H1 (cell line): ENCODE results near the gene SIDT1. TPM values are rescaled to one million over a fixed set of nuclear protein-coding genes. Genes with fewer than 3 reads are reported as not detected.

Experiments
- CTCF ChIA-PET: fragments of 300-600 bp; sonication (Branson Sonifier 250); formaldehyde crosslinking; loops from one replicate; lab custom pipeline; 2021; ENCODE audit not compliant: partially characterized antibody; lab: Charles Lee
- POLR2A ChIA-PET: fragments of 300-600 bp; sonication (Branson Sonifier 250); formaldehyde crosslinking; loops from one replicate; lab custom pipeline; 2021; ENCODE audit warnings: inconsistent platforms; ENCODE audit not compliant: partially characterized antibody; lab: Charles Lee
- DNase-seq, 2 experiments: peaks; one replicate each; pipeline versions ENCODE4 v3.0.0 to v3.0.0-alpha.2; 2010 to 2022; ENCODE audit warnings: low spot score in 2 of 2, low read depth in 1 of 2, mixed read lengths in 1 of 2
- FAIRE-seq: peaks from 2 replicates; lab custom pipeline; 2011; peaks lifted over from hg19 to GRCh38; lab: Jason Lieb, UNC
- H2AFZ ChIP-seq: 2 replicates; pipeline ENCODE4 v1.8.1; 2012; ENCODE audit warnings: low read length, inconsistent platforms
- H2AK5ac ChIP-seq: 2 replicates; pipeline ENCODE4 v1.6.1; 2013; ENCODE audit warnings: low read depth, low read length
- H2BK120ac ChIP-seq: replicated peaks from 2 replicates; pipeline ENCODE3; 2013; ENCODE audit warnings: low read depth, low read length, inconsistent platforms
- H2BK12ac ChIP-seq: 2 replicates; pipeline ENCODE4 v1.6.1; 2013; ENCODE audit warnings: low read depth, low read length
- H2BK15ac ChIP-seq: 2 replicates; pipeline ENCODE4 v1.6.1; 2013; ENCODE audit warnings: low read length
- H2BK20ac ChIP-seq: 2 replicates; pipeline ENCODE4 v1.6.1; 2013; ENCODE audit warnings: low read length
- H2BK5ac ChIP-seq: 2 replicates; pipeline ENCODE4 v1.6.1; 2013; ENCODE audit warnings: low read depth, low read length
- H3K14ac ChIP-seq: 2 replicates; pipeline ENCODE4 v1.6.1; 2013; ENCODE audit warnings: inconsistent platforms; ENCODE audit not compliant: insufficient read length
- H3K18ac ChIP-seq: 2 replicates; pipeline ENCODE4 v1.6.1; 2013; ENCODE audit warnings: low read length; ENCODE audit errors: extremely low read depth
- H3K23ac ChIP-seq: 2 replicates; pipeline ENCODE4 v1.6.1; 2013; ENCODE audit warnings: inconsistent platforms; ENCODE audit not compliant: insufficient read length
- H3K23me2 ChIP-seq: 2 replicates; pipeline ENCODE4 v1.6.1; 2013; ENCODE audit warnings: low read depth, low read length
- H3K27ac ChIP-seq: 2 replicates; pipeline ENCODE4 v1.6.1; 2011; ENCODE audit warnings: low read depth, low read length, inconsistent platforms
- H3K27me3 ChIP-seq, 4 experiments: replicated peaks in 1 of 4; 1 replicate in 1 of 4; 2 replicates in 3 of 4; pipeline versions ENCODE4 v1.6.1 to v1.8.1; 2011 to 2013; ENCODE audit warnings: low read length in 3 of 4, mild to moderate bottlenecking in 3 of 4, inconsistent platforms in 2 of 4, mixed read lengths in 2 of 4, moderate library complexity in 1 of 4; ENCODE audit not compliant: control insufficient read depth in 3 of 4, insufficient read depth in 3 of 4; ENCODE audit errors: extremely low read depth in 1 of 4
- H3K36me3 ChIP-seq, 4 experiments: 2 replicates each; pipeline versions ENCODE4 v1.6.1 to v1.8.1; 2011 to 2013; ENCODE audit warnings: mild to moderate bottlenecking in 4 of 4, low read length in 3 of 4, moderate library complexity in 2 of 4, control low read depth in 1 of 4, inconsistent platforms in 1 of 4; ENCODE audit not compliant: insufficient read depth in 4 of 4, control insufficient read depth in 2 of 4
- H3K4ac ChIP-seq: replicated peaks from 2 replicates; pipeline ENCODE3; 2013; ENCODE audit warnings: low read length, low read depth, mixed read lengths, inconsistent platforms; ENCODE audit not compliant: insufficient read length
- H3K4me1 ChIP-seq, 4 experiments: replicated peaks in 1 of 4; 1 replicate in 1 of 4; 2 replicates in 3 of 4; pipeline versions ENCODE4 v1.6.1 to v1.8.1; 2011 to 2013; ENCODE audit warnings: low read length in 3 of 4, inconsistent platforms in 2 of 4, mixed read lengths in 1 of 4; ENCODE audit not compliant: insufficient read depth in 4 of 4, control insufficient read depth in 3 of 4
- H3K4me2 ChIP-seq, 2 experiments: 2 replicates each; pipeline versions ENCODE4 v1.6.1 to v1.8.1; 2011 to 2013; ENCODE audit warnings: low read depth in 2 of 2, low read length in 2 of 2, control low read depth in 1 of 2, inconsistent platforms in 1 of 2, mild to moderate bottlenecking in 1 of 2; ENCODE audit not compliant: insufficient read depth in 1 of 2
- H3K4me3 ChIP-seq, 4 experiments: fragments of 200-600, 300-600 bp in 1 of 4; sonication (generic), shearing (Covaris generic), sonication (Bioruptor Twin) in 1 of 4; 2 replicates each; pipeline versions ENCODE4 v1.5.1 to v1.8.1; 2011 to 2016; ENCODE audit warnings: low read length in 4 of 4, low read depth in 3 of 4, control low read depth in 2 of 4, inconsistent platforms in 2 of 4, mild to moderate bottlenecking in 2 of 4, mixed read lengths in 1 of 4, moderate library complexity in 1 of 4; ENCODE audit not compliant: insufficient read depth in 2 of 4; ENCODE audit errors: extremely low read depth in 1 of 4
- H3K56ac ChIP-seq: replicated peaks from 2 replicates; pipeline ENCODE3; 2013; ENCODE audit warnings: low read depth, mild to moderate bottlenecking, mixed read lengths, low read length, inconsistent platforms; ENCODE audit not compliant: insufficient read length
- H3K79me1 ChIP-seq: 2 replicates; pipeline ENCODE4 v1.6.1; 2013; ENCODE audit warnings: low read depth, low read length, control low read depth
- H3K79me2 ChIP-seq, 2 experiments: 2 replicates each; pipeline versions ENCODE4 v1.6.1 to v1.8.1; 2012 to 2013; ENCODE audit warnings: low read length in 2 of 2, mild to moderate bottlenecking in 2 of 2, inconsistent platforms in 1 of 2; ENCODE audit not compliant: insufficient read depth in 2 of 2, control insufficient read depth in 1 of 2
- H3K9ac ChIP-seq, 4 experiments: replicated peaks in 1 of 4; 1 replicate in 1 of 4; 2 replicates in 3 of 4; pipeline versions ENCODE4 v1.6.1 to v1.8.1; 2011 to 2013; ENCODE audit warnings: low read depth in 3 of 4, low read length in 3 of 4, control low read depth in 2 of 4, mild to moderate bottlenecking in 2 of 4, moderate library complexity in 2 of 4, inconsistent platforms in 1 of 4; ENCODE audit errors: extremely low read depth in 1 of 4
- H3K9me3 ChIP-seq, 2 experiments: 2 replicates each; pipeline versions ENCODE4 v1.6.1 to v1.8.1; 2012 to 2013; ENCODE audit warnings: mild to moderate bottlenecking in 2 of 2, moderate library complexity in 2 of 2, control low read depth in 1 of 2, inconsistent platforms in 1 of 2, low read depth in 1 of 2, low read length in 1 of 2, mixed read lengths in 1 of 2; ENCODE audit not compliant: insufficient read depth in 2 of 2
- H4K20me1 ChIP-seq, 2 experiments: replicated peaks in 1 of 2; 2 replicates each; pipeline versions ENCODE3 to v1.8.1; 2011 to 2013; ENCODE audit warnings: inconsistent platforms in 2 of 2, low read length in 2 of 2, mild to moderate bottlenecking in 1 of 2; ENCODE audit not compliant: insufficient read depth in 2 of 2, control insufficient read depth in 1 of 2
- H4K5ac ChIP-seq: 2 replicates; pipeline ENCODE4 v1.6.1; 2013; ENCODE audit warnings: low read length, low read depth, mixed read lengths, inconsistent platforms; ENCODE audit not compliant: insufficient read length
- H4K8ac ChIP-seq: 2 replicates; pipeline ENCODE4 v1.8.0; 2013; ENCODE audit warnings: mild to moderate bottlenecking, moderate library complexity, low read length, inconsistent platforms; ENCODE audit not compliant: insufficient read depth; ENCODE audit errors: extremely low read depth
- H4K91ac ChIP-seq: replicated peaks from 2 replicates; pipeline ENCODE3; 2013; ENCODE audit warnings: low read length, mixed read lengths, inconsistent platforms; ENCODE audit not compliant: insufficient read length
- CBX5 ChIP-seq: fragments of 300-800, 300-1000 bp; sonication (generic); IDR thresholded peaks from 2 replicates; pipeline ENCODE4 v1.7.1; 2016; ENCODE audit warnings: antibody characterized with exemption, low read length, low read depth
- GTF2F1 ChIP-seq: IDR thresholded peaks from 2 replicates; pipeline ENCODE4 v1.6.1; 2012; ENCODE audit warnings: low read depth, low read length, improper control_type of control experiment, borderline replicate concordance
- WGBS, 2 experiments: shearing (Covaris generic) in 1 of 2; methylation state at CpG; one replicate each; pipeline versions ENCODE4 v1.1.6 to v1.1.7; 2013 to 2015; ENCODE audit warnings: low lambda C conversion rate in 2 of 2, mixed read lengths in 2 of 2, inconsistent platforms in 1 of 2, low coverage in 1 of 2, missing lambda C conversion rate in 1 of 2; ENCODE audit not compliant: insufficient replicate concordance in 2 of 2, insufficient coverage in 1 of 2, insufficient read length in 1 of 2; ENCODE audit errors: extremely low coverage in 1 of 2, missing lambda C conversion rate in 1 of 2; 5-methylcytosine and 5-hydroxymethylcytosine counted together
- polyA plus RNA-seq, 7 experiments: library from polyadenylated mRNA; depleted of rRNA in 3 of 7; stranded (reverse) in 5 of 7; unstranded in 2 of 7; fragments of >200 nt in 5 of 7; fragments of 200-250 nt in 2 of 7; gene quantifications; 1 replicate in 5 of 7; 2 replicates in 1 of 7; 4 replicates in 1 of 7; pipeline versions ENCODE4 v1.2.1 to v1.2.3, GENCODE V29; 2011 to 2013; ENCODE audit warnings: missing spikeins in 2 of 7, mixed read lengths in 2 of 7
- total RNA-seq: library from RNA; stranded (reverse); fragmentation: NEBNext Ultra II Directional; extraction: Animal tissue kit (Norgen Biotek cat#: 25700); gene quantifications from 2 replicates; pipeline ENCODE4 v1.2.1, GENCODE V29; 2021
- TF ChIP-seq, protein P1 (sequence below): IDR thresholded peaks from 2 replicates; pipeline ENCODE4 v1.6.1; 2011; ENCODE audit warnings: low read depth, mild to moderate bottlenecking, low read length; ENCODE audit not compliant: insufficient read depth
- TF ChIP-seq, protein P2 (sequence below): IDR thresholded peaks from 2 replicates; pipeline ENCODE4 v1.6.1; 2012; ENCODE audit warnings: inconsistent platforms

Gene SIDT1
- total and polyA plus RNA-seq, 2 of the 8 experiments (the other 6 are each of a cell fraction or from before 2014, with no cell fraction given): 0.06 TPM; not detected in 1

DNA sequence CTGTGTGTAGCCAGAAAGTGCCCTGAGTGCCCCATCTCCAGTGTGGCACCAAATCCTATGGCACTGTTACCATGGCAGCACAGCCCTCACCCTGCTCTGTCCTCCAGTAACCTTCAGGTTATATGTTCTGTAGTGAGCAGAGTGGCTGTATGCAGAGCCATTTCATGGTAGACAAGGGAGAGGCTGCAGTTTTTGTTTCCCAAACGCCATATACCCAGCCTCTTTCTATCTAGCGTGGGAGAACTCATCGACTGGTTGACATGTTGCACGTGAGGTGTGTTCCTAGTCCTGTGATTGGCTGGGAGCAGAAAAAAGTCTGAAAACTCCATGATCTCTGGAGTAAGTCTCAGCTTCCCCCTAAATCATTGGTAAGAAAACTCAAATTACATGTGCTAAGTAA is 2.0 kb downstream of the SIDT1 start:
- POLR2A ChIA-PET: no interaction called here

More for the DNA sequence above, 2.0 kb downstream of the SIDT1 start:
- Histone ChIP-seq H4K5ac (no peak overlapping the region), H3K36me3 (no peaks in the 10 kb centered on the region; a peak in 2 of 8 replicates), H4K20me1 (peaks cover 0 to 3% of the 10 kb centered on the region in 2 experiments), H3K79me1 (no peaks in the 10 kb centered on the region), H3K27me3 (peaks cover 32 to 52% (median 43%) of the 10 kb centered on the region in 4 experiments), H2BK15ac (no peak overlapping the region), H3K9me3 (no peaks in the 10 kb centered on the region), H3K18ac (no peak overlapping the region), H3K4ac (no peak overlapping the region), H3K4me3 (no peak overlapping the region), H4K91ac (no peak overlapping the region), H2BK5ac (no peak overlapping the region), H4K8ac (no peak overlapping the region), H2BK20ac (no peak overlapping the region), H3K9ac (no peak overlapping the region), H2BK12ac (no peak overlapping the region), H2AK5ac (no peak overlapping the region), H3K56ac (no peak overlapping the region), H3K23me2 (peaks cover 12% of the 10 kb centered on the region), H2AFZ (no peak overlapping the region), H3K27ac (no peak overlapping the region), H3K4me2 (no peak overlapping the region; a peak in 1 of 4 replicates)
- whole genome bisulfite sequencing, 2 experiments: 84% methylated on average over 4 of the region's 4 CpGs; no CpG with 5 or more reads in 1 of the 2 experiments
- CTCF ChIA-PET: interaction anchor here (0.6 to 1.9 kb wide), 4 partner anchors 13 to 71 kb away, joined by 3 to 9 read pairs (median 3); no protein-coding TSS in a partner anchor
- FAIRE-seq: no peak
- no peak for DNase-seq
- TF ChIP-seq, protein P1, sequence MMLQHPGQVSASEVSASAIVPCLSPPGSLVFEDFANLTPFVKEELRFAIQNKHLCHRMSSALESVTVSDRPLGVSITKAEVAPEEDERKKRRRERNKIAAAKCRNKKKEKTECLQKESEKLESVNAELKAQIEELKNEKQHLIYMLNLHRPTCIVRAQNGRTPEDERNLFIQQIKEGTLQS: no peak
- TF ChIP-seq GTF2F1 (no peak), CBX5 (no peak)
- TF ChIP-seq, protein P2, sequence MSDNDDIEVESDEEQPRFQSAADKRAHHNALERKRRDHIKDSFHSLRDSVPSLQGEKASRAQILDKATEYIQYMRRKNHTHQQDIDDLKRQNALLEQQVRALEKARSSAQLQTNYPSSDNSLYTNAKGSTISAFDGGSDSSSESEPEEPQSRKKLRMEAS: no peak
- TF ChIP-seq, all 59 proteins: peak for 0
- Histone ChIP-seq H3K4me1 (peaks cover 0 to 2% (median 0%) of the 10 kb centered on the region in 4 experiments; a peak in 1 of 7 replicates), H3K14ac (no peak overlapping the region), H3K23ac (no peak overlapping the region), H2BK120ac (no peak overlapping the region), H3K79me2 (no peaks in the 10 kb centered on the region)
